K562 (cell line): ENCODE results near the gene ARHGEF33. TPM values are rescaled to one million over a fixed set of nuclear protein-coding genes. Genes with fewer than 3 reads are reported as not detected.

Experiments
- ATAC-seq: fragments of 200-7000 bp; cut with Tn5 transposase; 3 replicates; pipeline ENCODE4 v1.9.1; 2020; ENCODE audit warnings: moderate library complexity
- BruUV-seq: library from RNA; stranded (reverse); fragments of 400-500 nt; replicated peaks from 2 replicates; lab custom pipeline; 2021; lab: Mats Ljungman, UMichigan
- CTCF ChIA-PET: fragments of 300-600 bp; formaldehyde crosslinking; extraction: SDS; loops from one replicate; lab custom pipeline; 2021; ENCODE audit warnings: low intra/inter-chr PET ratio; lab: Yijun Ruan, JAX
- POLR2A ChIA-PET: fragments of 300-600, 350-650 bp; sonication (Branson Sonifier 250); formaldehyde crosslinking; extraction: SDS; loops from one replicate; lab custom pipeline; 2021; ENCODE audit warnings: antibody characterized with exemption, inconsistent platforms; lab: Yijun Ruan, JAX
- DNase-seq, 4 experiments: peaks; one replicate each; pipeline versions ENCODE4 v3.0.0 to v3.0.0-alpha.2; 2011 to 2018; ENCODE audit warnings: low spot score in 3 of 4, mixed read lengths in 3 of 4; ENCODE audit errors: extremely low read depth in 1 of 4
- FAIRE-seq: peaks from 2 replicates; lab custom pipeline; 2011; peaks lifted over from hg19 to GRCh38; lab: Jason Lieb, UNC
- H2AFZ ChIP-seq: 2 replicates; pipeline ENCODE4 v1.6.0; 2011; ENCODE audit warnings: low read depth, low read length, control low read depth, inconsistent platforms
- H3K27ac ChIP-seq: fragments of 200-600 bp; 3 replicates; pipeline ENCODE4 v1.8.0; 2011; ENCODE audit warnings: low read depth, mild to moderate bottlenecking, control low read depth, inconsistent platforms, low read length, moderate library complexity, mixed read lengths; ENCODE audit errors: extremely low read depth
- H3K27me3 ChIP-seq, 2 experiments: fragments of 300-600 bp in 1 of 2; 2 replicates in 1 of 2; 3 replicates in 1 of 2; pipeline versions ENCODE4 v1.6.0 to v1.8.0; 2011; ENCODE audit warnings: inconsistent platforms in 2 of 2, low read length in 2 of 2, mild to moderate bottlenecking in 1 of 2, mixed read lengths in 1 of 2, moderate library complexity in 1 of 2; ENCODE audit not compliant: control insufficient read depth in 2 of 2, insufficient read depth in 2 of 2
- H3K36me3 ChIP-seq: fragments of 300-600 bp; 3 replicates; pipeline ENCODE4 v1.8.0; 2011; ENCODE audit warnings: mild to moderate bottlenecking, low read length, inconsistent platforms; ENCODE audit not compliant: control insufficient read depth, insufficient read depth
- H3K4me1 ChIP-seq, 2 experiments: fragments of 200-600 bp in 1 of 2; replicated peaks in 1 of 2; 2 replicates in 1 of 2; 3 replicates in 1 of 2; pipeline versions ENCODE4 v1.5.1 to v1.8.0; 2011; ENCODE audit warnings: inconsistent platforms in 2 of 2, low read length in 2 of 2, mild to moderate bottlenecking in 1 of 2, mixed read lengths in 1 of 2, moderate library complexity in 1 of 2; ENCODE audit not compliant: control insufficient read depth in 2 of 2, insufficient read depth in 2 of 2
- H3K4me2 ChIP-seq: 2 replicates; pipeline ENCODE4 v1.6.1; 2011; ENCODE audit warnings: low read length, control low read depth, inconsistent platforms, mixed read lengths; ENCODE audit not compliant: insufficient read depth
- H3K4me3 ChIP-seq: fragments of 200-600 bp; sonication (generic), shearing (Covaris generic); 2 replicates; pipeline ENCODE4 v1.5.1; 2016; ENCODE audit warnings: control low read depth, inconsistent platforms
- H3K79me2 ChIP-seq: fragments of 200-600 bp; 3 replicates; pipeline ENCODE4 v1.8.0; 2011; ENCODE audit warnings: low read length, inconsistent platforms; ENCODE audit not compliant: control insufficient read depth, insufficient read depth
- H3K9ac ChIP-seq, 2 experiments: 2 replicates each; pipeline versions ENCODE4 v1.6.0 to v1.6.1; 2011; ENCODE audit warnings: low read depth in 2 of 2, low read length in 2 of 2, control low read depth in 1 of 2, inconsistent platforms in 1 of 2, mild to moderate bottlenecking in 1 of 2, mixed read lengths in 1 of 2; ENCODE audit not compliant: insufficient read depth in 1 of 2
- H3K9me1 ChIP-seq: one replicate; pipeline ENCODE4 v1.6.0; 2011; ENCODE audit warnings: inconsistent platforms, mild to moderate bottlenecking, low read length, moderate library complexity; ENCODE audit not compliant: control insufficient read depth, insufficient read depth
- H3K9me3 ChIP-seq: replicated peaks from 2 replicates; pipeline ENCODE4 v1.5.1; 2011; ENCODE audit warnings: low read depth, low read length, inconsistent platforms; ENCODE audit not compliant: control insufficient read depth, insufficient read depth
- H4K20me1 ChIP-seq: replicated peaks from 2 replicates; pipeline ENCODE4 v1.6.1; 2011; ENCODE audit warnings: low read length, inconsistent platforms, mixed read lengths; ENCODE audit not compliant: control insufficient read depth, insufficient read depth
- FOS ChIP-seq: IDR thresholded peaks from 3 replicates; pipeline ENCODE4 v1.6.1; 2011; ENCODE audit not compliant: insufficient read length; ENCODE audit errors: extremely low read depth
- FOSL1 ChIP-seq: fragments of 200-800 bp; sonication (Bioruptor generic); conservative IDR thresholded peaks from 2 replicates; pipeline ENCODE4 v1.6.1; 2016; ENCODE audit warnings: missing genetic modification characterization, missing compliant biosample characterization
- JUND ChIP-seq, 2 experiments: IDR thresholded peaks; 2 replicates in 1 of 2; 3 replicates in 1 of 2; pipeline ENCODE4 v1.6.1; 2011; ENCODE audit warnings: borderline replicate concordance in 2 of 2, low read depth in 2 of 2, low read length in 2 of 2, improper control_type of control experiment in 1 of 2, missing biosample characterization in 1 of 2, missing genetic modification characterization in 1 of 2, missing genetic modification reagents in 1 of 2
- POLR3G ChIP-seq: IDR thresholded peaks from 2 replicates; pipeline ENCODE4 v1.6.1; 2011; ENCODE audit not compliant: insufficient read length, insufficient replicate concordance; ENCODE audit errors: extremely low read depth
- SPI1 ChIP-seq: IDR thresholded peaks from 2 replicates; pipeline ENCODE4 v1.6.1; 2011; ENCODE audit warnings: low read depth, low read length, control low read depth, borderline replicate concordance
- ZEB2 ChIP-seq: fragments of 450-650 bp; IDR thresholded peaks from 2 replicates; pipeline ENCODE4 v1.6.1; 2016
- in situ Hi-C: fragments of 300-500 bp; cut with MboI; formaldehyde crosslinking; loops from 4 replicates; pipeline ENCODE4 v1.15.0; 2018; ENCODE audit warnings: inconsistent platforms, mixed read lengths
- intact Hi-C: fragments of 100-400 bp; cut with micrococcal nuclease; formaldehyde crosslinking; loops from 2 replicates; pipeline ENCODE4 v1.14.2; 2022
- polyA plus RNA-seq, 8 experiments: library from polyadenylated mRNA; depleted of rRNA in 4 of 8; stranded (reverse) in 5 of 8; unstranded in 3 of 8; fragments of >200 nt; fragmentation: Nextera tagmentation in 2 of 8; fragmentation: Illumina TruSeq in 1 of 8; extraction: Ambion mirVana in 2 of 8; extraction: Trizol in 1 of 8; gene quantifications; 2 replicates each; pipeline versions ENCODE4 v1.2.1 to v1.2.3, GENCODE V29; 2011 to 2014; ENCODE audit warnings: inconsistent platforms in 1 of 8, missing spikeins in 1 of 8
- total RNA-seq, 7 experiments: library from RNA; depleted of rRNA in 6 of 7; stranded (reverse); fragments of >200 nt in 6 of 7; fragmentation: Illumina TruSeq in 2 of 7; extraction: Trizol in 2 of 7; gene quantifications; 2 replicates each; pipeline versions ENCODE4 v1.2.1 to v1.2.3, GENCODE V29; 2011 to 2021; ENCODE audit warnings: low replicate concordance in 1 of 7
- TF ChIP-seq, protein P1 (sequence below): fragments of 450-650 bp; IDR thresholded peaks from one replicate; pipeline ENCODE4 v1.6.1; 2018; ENCODE audit warnings: mild to moderate bottlenecking, moderate library complexity; ENCODE audit not compliant: partially characterized antibody
- TF ChIP-seq, protein P2 (sequence below): fragments of 450-650 bp; formaldehyde crosslinking; IDR thresholded peaks from 2 replicates; pipeline ENCODE4 v1.4.0; 2022; ENCODE audit warnings: missing genetic modification characterization
- TF ChIP-seq, protein P3 (sequence below), 2 experiments: fragments of 450-650 bp in 1 of 2; sonication (generic) in 1 of 2; formaldehyde crosslinking in 1 of 2; IDR thresholded peaks in 1 of 2; conservative IDR thresholded peaks in 1 of 2; 2 replicates each; pipeline versions ENCODE4 v1.6.1 to v1.8.1; 2016 to 2023; ENCODE audit warnings: mild to moderate bottlenecking in 2 of 2, moderate library complexity in 2 of 2, inconsistent platforms in 1 of 2, missing genetic modification reagents in 1 of 2

ARHGEF33 gene
- total and polyA plus RNA-seq, 9 of the 15 experiments (the other 6 are each of a cell fraction or from before 2014, with no cell fraction given): 0.01 to 0.08 (median 0.03) TPM; not detected in 5

DNA sequence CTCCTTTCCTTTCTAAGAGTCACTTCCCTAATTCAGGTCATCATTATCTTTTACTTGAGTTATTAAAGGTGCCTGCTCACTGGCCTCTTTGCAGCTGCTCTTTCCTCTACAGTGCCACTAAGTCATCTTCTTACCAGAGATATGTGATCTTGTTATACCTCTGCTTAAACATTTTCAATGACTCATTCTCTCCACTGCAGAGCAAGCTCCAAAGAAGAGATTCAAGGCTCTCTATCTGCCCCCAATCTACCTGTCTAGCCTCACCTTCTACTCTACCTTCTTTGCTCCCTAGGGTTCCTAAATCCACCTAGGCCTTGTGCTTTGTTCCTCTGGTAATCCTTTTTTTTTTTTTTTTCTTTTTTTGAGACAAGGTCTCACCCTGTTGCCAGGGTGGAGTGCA is 3.1 kb downstream of the ARHGEF33 start:
- H3K36me3 ChIP-seq: no peaks in the 10 kb centered on the region
- no peaks in the 10 kb centered on the region for H3K79me2 ChIP-seq
- H3K9me1 ChIP-seq: no peaks in the 10 kb centered on the region
- peaks cover 5 to 7% of the 10 kb centered on the region in 2 experiments; a peak in 2 of 5 replicates for H3K27me3 ChIP-seq
- ChIA-PET CTCF (no interaction called here), POLR2A (no interaction called here)
- no peak overlapping the region for H3K9ac ChIP-seq
- ATAC-seq (no peak), FAIRE-seq (no peak)
- H3K4me2 ChIP-seq: no peak overlapping the region
- no peaks in the 10 kb centered on the region for H3K9me3 ChIP-seq
- H2AFZ ChIP-seq: no peak overlapping the region
- no TSS peak for BruUV-seq
- no peaks in the 10 kb centered on the region for H4K20me1 ChIP-seq
- H3K27ac ChIP-seq: no peak overlapping the region
- intact Hi-C loops (no loop called here), in situ Hi-C loops (no loop called here)
- H3K4me1 ChIP-seq: no peaks in the 10 kb centered on the region
- no peak overlapping the region for H3K4me3 ChIP-seq
- TF ChIP-seq, protein P1, sequence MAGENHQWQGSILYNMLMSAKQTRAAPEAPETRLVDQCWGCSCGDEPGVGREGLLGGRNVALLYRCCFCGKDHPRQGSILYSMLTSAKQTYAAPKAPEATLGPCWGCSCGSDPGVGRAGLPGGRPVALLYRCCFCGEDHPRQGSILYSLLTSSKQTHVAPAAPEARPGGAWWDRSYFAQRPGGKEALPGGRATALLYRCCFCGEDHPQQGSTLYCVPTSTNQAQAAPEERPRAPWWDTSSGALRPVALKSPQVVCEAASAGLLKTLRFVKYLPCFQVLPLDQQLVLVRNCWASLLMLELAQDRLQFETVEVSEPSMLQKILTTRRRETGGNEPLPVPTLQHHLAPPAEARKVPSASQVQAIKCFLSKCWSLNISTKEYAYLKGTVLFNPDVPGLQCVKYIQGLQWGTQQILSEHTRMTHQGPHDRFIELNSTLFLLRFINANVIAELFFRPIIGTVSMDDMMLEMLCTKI: no peak
- TF ChIP-seq JUND (IDR thresholded peaks at IDR 0.05; ENCODE audit: borderline replicate concordance, low read depth, low read length): no peak
- TF ChIP-seq JUND (tag; IDR thresholded peaks at IDR 0.05; ENCODE audit: borderline replicate concordance, low read depth, low read length): peak; percentile 20; the same call in 1 of the 3 replicates
- TF ChIP-seq FOS: no peak
- no peak for TF ChIP-seq POLR3G
- TF ChIP-seq, protein P2, sequence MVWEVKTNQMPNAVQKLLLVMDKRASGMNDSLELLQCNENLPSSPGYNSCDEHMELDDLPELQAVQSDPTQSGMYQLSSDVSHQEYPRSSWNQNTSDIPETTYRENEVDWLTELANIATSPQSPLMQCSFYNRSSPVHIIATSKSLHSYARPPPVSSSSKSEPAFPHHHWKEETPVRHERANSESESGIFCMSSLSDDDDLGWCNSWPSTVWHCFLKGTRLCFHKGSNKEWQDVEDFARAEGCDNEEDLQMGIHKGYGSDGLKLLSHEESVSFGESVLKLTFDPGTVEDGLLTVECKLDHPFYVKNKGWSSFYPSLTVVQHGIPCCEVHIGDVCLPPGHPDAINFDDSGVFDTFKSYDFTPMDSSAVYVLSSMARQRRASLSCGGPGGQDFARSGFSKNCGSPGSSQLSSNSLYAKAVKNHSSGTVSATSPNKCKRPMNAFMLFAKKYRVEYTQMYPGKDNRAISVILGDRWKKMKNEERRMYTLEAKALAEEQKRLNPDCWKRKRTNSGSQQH (CRISPR knock-in tag): no peak
- TF ChIP-seq ZEB2: peak; percentile 80
- 0 out of 2 replicates have a peak, but pooled peaks have one; percentile 43 for TF ChIP-seq FOSL1
- TF ChIP-seq, protein P3, sequence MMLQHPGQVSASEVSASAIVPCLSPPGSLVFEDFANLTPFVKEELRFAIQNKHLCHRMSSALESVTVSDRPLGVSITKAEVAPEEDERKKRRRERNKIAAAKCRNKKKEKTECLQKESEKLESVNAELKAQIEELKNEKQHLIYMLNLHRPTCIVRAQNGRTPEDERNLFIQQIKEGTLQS (IDR thresholded peaks at IDR 0.05): 0 out of 2 replicates have a peak, but pooled peaks have one; percentile 7
- TF ChIP-seq, protein P3 (CRISPR knock-in tag; conservative IDR thresholded peaks at IDR 0.05): no peak
- 0 out of 2 replicates have a peak, but pooled peaks have one; percentile 29 for TF ChIP-seq SPI1
- TF ChIP-seq, all 486 proteins: peak for 5
- DNase-seq: no peak
